Measurements from ENCODE around the gene AR.
"Not testable (repeated sequence)": the region's sequence is repeated elsewhere in the genome, so short reads cannot be mapped to it uniquely, and the experiment has no call there.

Gene AR

GRCh38 chrX:67624325-67624724, 80.5 kb downstream of the AR start:
- no peak for DNase-seq (ENCODE audit: low read depth, low spot score)

- no peak for DNase-seq (ENCODE audit: low read depth, low spot score)
Measured at GRCh38 chrX:67635424-67635823, 91.6 kb downstream of the AR start.

DNA sequence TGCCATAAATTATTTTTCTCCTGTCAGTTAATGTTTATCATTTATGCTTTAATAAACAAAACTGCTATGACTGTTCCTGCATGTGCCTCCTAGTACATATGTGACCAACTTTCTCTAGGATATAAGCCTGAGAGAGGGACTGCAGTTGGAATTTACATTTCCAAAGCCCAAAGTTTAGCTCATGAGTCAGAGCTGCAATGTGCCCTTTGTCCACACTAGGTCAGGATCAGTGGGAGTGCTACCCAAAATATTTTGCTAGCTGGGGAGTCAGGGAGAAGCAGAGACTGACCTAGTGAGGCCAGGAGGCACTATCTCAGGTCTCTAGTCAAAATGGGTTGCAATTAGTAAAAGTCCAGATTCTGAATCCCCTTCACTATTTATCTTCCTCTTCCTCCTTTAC, 92.7 kb downstream of the AR start:
- no peak for DNase-seq (ENCODE audit: low read depth, low spot score)

DNA sequence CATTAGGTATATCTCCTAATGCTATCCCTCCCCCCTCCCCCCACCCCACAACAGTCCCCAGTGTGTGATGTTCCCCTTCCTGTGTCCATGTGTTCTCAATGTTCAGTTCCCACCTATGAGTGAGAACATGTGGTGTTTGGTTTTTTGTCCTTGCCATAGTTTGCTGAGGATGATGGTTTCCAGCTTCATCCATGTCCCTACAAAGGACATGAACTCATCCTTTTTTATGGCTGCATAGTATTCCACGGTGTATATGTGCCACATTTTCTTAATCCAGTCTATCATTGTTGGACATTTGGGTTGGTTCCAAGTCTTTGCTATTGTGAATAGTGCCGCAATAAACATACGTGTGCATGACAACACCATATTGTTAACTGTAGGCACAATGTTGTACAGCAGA, 93.5 kb downstream of the AR start:
- DNase-seq (ENCODE audit: low read depth, low spot score): not testable (repeated sequence)

DNA sequence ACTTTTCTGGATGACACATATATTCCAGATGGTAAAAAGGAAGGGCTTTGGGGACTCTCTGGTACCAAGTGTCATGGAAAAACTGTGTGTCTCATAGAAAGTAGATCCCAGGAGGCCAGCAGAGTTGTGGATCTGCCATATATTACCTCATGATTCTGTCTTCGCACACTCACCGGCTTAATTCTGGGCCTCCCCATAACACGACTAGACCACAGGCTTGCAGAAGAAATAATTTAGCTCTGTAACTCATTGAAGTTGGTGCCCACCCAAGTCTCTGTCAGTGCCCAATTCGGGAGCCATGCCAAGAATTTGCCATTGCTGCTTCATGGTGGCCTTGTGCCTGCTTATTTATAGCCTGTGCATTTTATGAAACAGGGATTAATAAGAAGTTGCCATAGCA, 104.5 kb downstream of the AR start:
- no peak for DNase-seq (ENCODE audit: low read depth, low spot score)

DNA sequence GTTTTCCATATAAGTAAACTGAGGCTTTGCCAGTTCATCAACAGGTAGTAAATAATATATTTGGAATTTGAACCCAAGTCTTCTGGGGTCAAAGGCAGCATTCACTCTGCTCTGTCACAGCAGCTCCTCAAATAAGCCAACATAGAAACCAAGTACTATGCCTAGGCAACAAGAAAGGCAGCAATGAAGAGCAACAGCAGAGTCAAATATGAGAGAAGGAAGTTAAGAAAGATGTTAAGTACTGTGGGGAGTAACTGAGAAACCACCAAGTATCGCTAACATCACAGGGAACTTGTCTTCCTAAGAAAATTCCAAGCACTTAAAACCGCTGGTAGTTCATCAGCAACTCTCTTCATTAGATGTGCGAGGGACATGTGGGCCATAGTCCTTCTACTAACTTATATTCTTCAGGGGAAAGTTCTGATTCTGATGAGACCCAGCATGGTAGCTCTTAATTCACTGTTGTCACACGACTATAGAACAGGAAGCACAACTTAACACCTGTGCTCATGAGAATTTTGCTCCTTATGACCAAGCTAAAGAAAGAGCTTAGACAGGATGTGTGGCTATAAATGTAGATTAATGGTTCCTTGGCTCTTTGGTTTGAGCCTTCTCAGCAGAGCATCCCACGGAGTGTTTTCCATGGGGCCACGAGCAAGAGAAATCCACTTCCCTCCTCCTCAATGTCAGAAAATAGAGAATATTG, 107.8 kb downstream of the AR start:
- DNase-seq (ENCODE audit: low read depth, low spot score): no peak

DNA sequence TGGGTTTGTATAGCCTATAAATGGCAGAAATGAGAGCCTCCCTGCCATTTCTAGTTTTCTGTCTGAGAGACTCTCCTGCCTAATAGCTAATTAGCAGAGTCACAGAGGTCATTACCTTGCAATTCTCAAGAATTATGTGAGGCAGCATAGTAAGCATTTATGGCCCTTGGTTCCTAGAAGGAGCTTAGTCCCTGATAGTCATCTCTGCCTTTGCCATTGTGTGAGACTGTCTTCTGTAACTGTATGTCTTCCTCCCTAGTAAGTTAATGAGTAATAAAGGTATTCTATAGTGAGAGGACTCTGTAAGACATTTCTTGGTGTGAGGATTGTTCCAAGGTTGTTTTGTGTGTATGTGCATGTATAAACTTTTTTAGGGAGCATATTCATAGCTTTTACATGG, 108.7 kb downstream of the AR start:
- no peak for DNase-seq (ENCODE audit: low read depth, low spot score)

DNA sequence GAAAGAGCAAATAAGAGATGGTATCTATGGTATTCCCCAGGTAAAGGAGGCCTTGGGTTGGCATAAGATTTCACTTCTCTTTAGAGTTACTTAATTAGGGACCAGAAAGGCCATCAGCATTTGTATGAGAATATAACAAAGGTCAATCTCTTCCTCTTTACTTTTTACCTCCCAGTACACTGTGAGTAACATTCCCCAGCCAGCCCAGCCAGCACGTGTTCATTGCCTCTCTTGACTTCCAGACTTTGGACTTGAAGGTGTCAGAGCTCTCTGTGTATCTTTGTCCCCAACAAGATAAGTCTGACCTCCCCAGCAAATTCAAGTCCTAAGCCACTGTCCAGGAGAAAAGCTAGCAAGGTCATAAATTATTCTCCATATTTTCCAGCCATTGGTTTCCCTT, 110.5 kb downstream of the AR start:
- no peak for DNase-seq (ENCODE audit: low read depth, low spot score)

DNA sequence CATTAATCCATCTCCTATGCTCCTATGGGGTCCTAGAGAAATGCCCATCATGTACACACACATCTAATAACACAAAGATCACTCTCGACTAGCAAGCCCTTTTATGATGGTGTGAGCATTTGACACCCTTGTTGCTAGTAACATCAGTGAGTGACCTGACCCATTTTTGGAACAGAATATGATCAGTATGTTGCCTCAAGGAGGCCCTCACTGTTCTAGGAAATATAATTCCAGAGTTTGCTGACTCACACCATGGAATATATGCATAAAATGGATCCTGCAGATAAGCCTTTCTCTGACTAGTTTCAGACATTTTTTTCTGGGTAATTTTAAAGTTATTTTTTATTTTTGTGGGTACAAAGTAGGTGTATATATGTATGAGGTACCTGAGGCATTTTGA, 121.8 kb downstream of the AR start:
- no peak for DNase-seq (ENCODE audit: low read depth, low spot score)

GRCh38 chrX:67670717-67671116, 126.9 kb downstream of the AR start:
- DNase-seq (ENCODE audit: low read depth, low spot score): not testable (repeated sequence)

DNA sequence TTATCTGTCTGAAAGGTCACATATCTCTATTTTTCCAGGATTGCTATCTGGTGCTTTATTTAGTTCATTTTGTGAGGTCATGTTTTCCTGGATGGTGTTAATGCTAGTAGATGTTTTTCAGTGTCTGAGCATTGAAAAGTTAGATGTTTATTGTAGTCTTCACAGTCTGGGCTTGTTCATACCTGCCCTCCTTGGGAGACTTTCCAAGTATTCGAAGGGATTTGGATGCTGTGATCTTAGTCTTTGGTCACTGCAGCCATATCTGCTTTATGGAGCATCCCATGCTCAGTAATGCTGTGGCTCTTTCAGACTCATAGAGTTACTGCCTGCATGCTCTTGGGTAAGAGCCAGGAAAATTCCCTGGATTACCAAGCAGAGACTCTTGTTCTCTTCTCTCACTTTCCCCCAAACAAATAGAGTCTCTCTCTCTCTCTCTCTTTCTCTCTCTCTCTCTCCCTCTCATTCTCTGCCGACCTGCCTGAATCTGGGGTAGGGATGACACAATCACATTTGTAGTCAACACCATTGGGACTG, 130.0 kb downstream of the AR start:
- DNase-seq (ENCODE audit: low read depth, low spot score): no peak

- no peak for DNase-seq (ENCODE audit: low read depth, low spot score)
Measured at GRCh38 chrX:67674741-67675140, 130.9 kb downstream of the AR start.

- DNase-seq (ENCODE audit: low read depth, low spot score): no peak
Measured at GRCh38 chrX:67684136-67684535, 140.3 kb downstream of the AR start.

GRCh38 chrX:67692246-67692645, 148.4 kb downstream of the AR start:
- no peak for DNase-seq (ENCODE audit: low read depth, low spot score)

DNA sequence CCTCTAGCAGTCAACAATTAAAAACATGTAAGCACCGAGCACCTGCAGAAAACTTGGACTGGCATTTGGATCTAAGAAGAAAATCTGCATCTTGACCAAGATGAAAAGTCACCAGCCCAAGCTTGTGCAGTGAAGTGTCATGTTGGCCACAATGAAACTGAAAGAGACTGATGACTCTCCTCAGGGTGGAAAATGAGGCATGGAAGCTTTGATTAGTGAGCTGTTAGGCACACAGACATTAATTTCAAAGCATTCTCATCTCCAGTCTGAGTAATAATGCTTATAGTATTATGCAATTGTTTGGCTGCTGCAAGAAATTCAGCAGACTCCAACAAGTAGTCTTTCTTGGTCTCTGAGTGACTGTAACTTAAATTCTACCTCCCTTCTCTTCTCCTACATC, 150.1 kb downstream of the AR start:
- no peak for DNase-seq (ENCODE audit: low read depth, low spot score)

- DNase-seq (ENCODE audit: low read depth, low spot score): no peak
Measured at GRCh38 chrX:67697452-67697851, 153.6 kb downstream of the AR start.

- no peak for DNase-seq (ENCODE audit: low read depth, low spot score)
Measured at GRCh38 chrX:67700602-67701001, 156.8 kb downstream of the AR start.

DNA sequence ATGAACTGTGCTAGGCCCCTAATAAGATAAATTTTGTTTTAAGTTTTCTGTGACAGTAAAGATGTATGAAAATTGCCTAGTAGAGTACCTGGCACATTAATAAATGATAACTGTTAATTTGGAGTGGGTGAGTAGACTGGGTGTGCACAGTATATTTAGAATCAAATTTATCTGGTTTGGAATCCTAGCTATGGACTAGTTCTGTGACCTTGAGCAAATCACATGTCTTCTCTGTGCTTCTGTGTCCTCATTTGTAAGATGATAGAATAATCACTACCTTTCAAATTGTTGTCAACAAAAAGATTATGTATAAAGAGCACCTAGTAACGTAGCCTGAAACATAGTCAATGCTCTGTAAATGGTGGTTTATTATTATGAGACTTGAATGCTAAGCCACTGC, 170.2 kb downstream of the AR start:
- DNase-seq (ENCODE audit: low read depth, low spot score): no peak

- no peak for DNase-seq (ENCODE audit: low read depth, low spot score)
Measured at GRCh38 chrX:67717571-67717970, 173.8 kb downstream of the AR start.

- no peak for DNase-seq (ENCODE audit: low read depth, low spot score)
Measured at GRCh38 chrX:67718926-67719325, 175.1 kb downstream of the AR start.

GRCh38 chrX:67720344-67720743, 176.5 kb downstream of the AR start:
- no peak for DNase-seq (ENCODE audit: low read depth, low spot score)

DNA sequence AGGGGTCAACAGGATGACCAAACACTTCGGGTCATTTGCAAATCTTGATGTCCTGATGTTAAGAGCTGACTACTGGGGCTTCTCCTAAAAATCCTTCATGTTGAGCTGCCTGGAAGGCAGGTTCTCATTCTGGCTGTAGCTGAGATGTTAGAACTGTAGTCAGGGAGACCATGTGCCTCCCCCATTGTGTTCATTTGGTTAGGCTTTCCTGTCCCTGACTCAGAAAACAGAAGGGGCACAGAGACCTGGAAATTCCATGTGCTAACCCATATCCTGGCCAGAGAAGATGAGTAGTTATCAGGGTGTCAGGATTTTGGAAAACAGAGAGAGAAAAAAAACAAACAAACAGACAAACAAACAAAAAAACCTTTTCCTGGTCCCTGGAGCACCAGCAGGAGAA, 177.5 kb downstream of the AR start:
- DNase-seq (ENCODE audit: low read depth, low spot score): no peak

- DNase-seq (ENCODE audit: low read depth, low spot score): no peak
Measured at GRCh38 chrX:67723580-67724351, 179.9 kb downstream of the AR start.

All from brain pericyte (primary cell).